H9 (cell line): ENCODE results near the gene PTGR1. TPM values are rescaled to one million over a fixed set of nuclear protein-coding genes. Genes with fewer than 3 reads are reported as not detected.

Source experiments
- DNase-seq: peaks from one replicate; pipeline ENCODE4 v3.0.0-alpha.2; 2017
- H2AFZ ChIP-seq: one replicate; pipeline ENCODE4 v1.6.1; 2013; ENCODE audit warnings: mild to moderate bottlenecking, low read length, control low read depth, moderate library complexity
- H2AK5ac ChIP-seq: 2 replicates; pipeline ENCODE4 v1.6.1; 2013; ENCODE audit warnings: low read length, control low read depth, mixed read lengths; ENCODE audit not compliant: insufficient read length
- H2BK120ac ChIP-seq: one replicate; pipeline ENCODE4 v1.6.1; 2013; ENCODE audit warnings: low read depth, mild to moderate bottlenecking, low read length, control low read depth, inconsistent platforms; ENCODE audit not compliant: poor library complexity, severe bottlenecking
- H2BK12ac ChIP-seq: 2 replicates; pipeline ENCODE4 v1.6.1; 2013; ENCODE audit warnings: low read length, control low read depth, mixed read lengths, low read depth; ENCODE audit not compliant: insufficient read length
- H2BK15ac ChIP-seq: 2 replicates; pipeline ENCODE4 v1.6.1; 2013; ENCODE audit warnings: low read depth, low read length, control low read depth
- H2BK20ac ChIP-seq: one replicate; pipeline ENCODE4 v1.6.1; 2013; ENCODE audit warnings: low read depth, mild to moderate bottlenecking, low read length, control low read depth, inconsistent platforms; ENCODE audit not compliant: poor library complexity, severe bottlenecking
- H2BK5ac ChIP-seq: 2 replicates; pipeline ENCODE4 v1.6.1; 2013; ENCODE audit warnings: low read length, control low read depth, mixed read lengths; ENCODE audit not compliant: insufficient read length
- H3K14ac ChIP-seq: 2 replicates; pipeline ENCODE4 v1.6.1; 2013; ENCODE audit warnings: low read length, control low read depth; ENCODE audit not compliant: insufficient read depth
- H3K18ac ChIP-seq: 2 replicates; pipeline ENCODE4 v1.6.1; 2013; ENCODE audit warnings: low read depth, mild to moderate bottlenecking, mixed read lengths, low read length, control low read depth; ENCODE audit not compliant: insufficient read length
- H3K23ac ChIP-seq: 2 replicates; pipeline ENCODE4 v1.6.1; 2013; ENCODE audit warnings: low read length, control low read depth, mixed read lengths, low read depth; ENCODE audit not compliant: insufficient read length
- H3K23me2 ChIP-seq: 2 replicates; pipeline ENCODE4 v1.6.1; 2013; ENCODE audit warnings: low read depth, mild to moderate bottlenecking, mixed read lengths, low read length, control low read depth; ENCODE audit not compliant: insufficient read length, poor library complexity, severe bottlenecking
- H3K27ac ChIP-seq: 2 replicates; pipeline ENCODE4 v1.5.1; 2013; ENCODE audit warnings: low read length, control low read depth, mixed read lengths, low read depth; ENCODE audit not compliant: insufficient read length
- H3K27me3 ChIP-seq: 2 replicates; pipeline ENCODE4 v1.6.1; 2013; ENCODE audit warnings: low read length, control low read depth, inconsistent platforms; ENCODE audit not compliant: insufficient read depth
- H3K4ac ChIP-seq: 2 replicates; pipeline ENCODE4 v1.6.1; 2013; ENCODE audit warnings: low read depth, mild to moderate bottlenecking, control low read depth, inconsistent platforms, low read length, moderate library complexity
- H3K4me1 ChIP-seq: 2 replicates; pipeline ENCODE4 v1.6.1; 2013; ENCODE audit warnings: low read length, control low read depth, inconsistent platforms; ENCODE audit not compliant: insufficient read depth
- H3K4me2 ChIP-seq: 2 replicates; pipeline ENCODE4 v1.6.1; 2013; ENCODE audit warnings: low read length, control low read depth, mixed read lengths; ENCODE audit not compliant: insufficient read length, insufficient read depth
- H3K56ac ChIP-seq: 2 replicates; pipeline ENCODE4 v1.6.1; 2013; ENCODE audit warnings: low read depth, mild to moderate bottlenecking, mixed read lengths, low read length, control low read depth; ENCODE audit not compliant: insufficient read length
- H3K79me1 ChIP-seq: 2 replicates; pipeline ENCODE4 v1.6.1; 2013; ENCODE audit warnings: low read depth, mild to moderate bottlenecking, moderate library complexity, low read length, control low read depth, inconsistent platforms; ENCODE audit not compliant: insufficient read depth, poor library complexity, severe bottlenecking
- H3K79me2 ChIP-seq: 2 replicates; pipeline ENCODE4 v1.6.1; 2013; ENCODE audit warnings: low read length, control low read depth, inconsistent platforms; ENCODE audit not compliant: insufficient read depth
- H3K9ac ChIP-seq: 2 replicates; pipeline ENCODE4 v1.6.1; 2013; ENCODE audit warnings: low read length, control low read depth, mixed read lengths; ENCODE audit not compliant: insufficient read length; ENCODE audit errors: extremely low read depth
- H3K9me3 ChIP-seq: one replicate; pipeline ENCODE4 v1.6.1; 2013; ENCODE audit warnings: low read depth, low read length, inconsistent platforms; ENCODE audit not compliant: control insufficient read depth
- H3T11ph ChIP-seq: one replicate; pipeline ENCODE4 v1.6.1; 2013; ENCODE audit warnings: mild to moderate bottlenecking, low read length, control low read depth, inconsistent platforms
- H4K20me1 ChIP-seq: one replicate; pipeline ENCODE4 v1.6.1; 2013; ENCODE audit not compliant: control insufficient read depth, insufficient read length, insufficient read depth
- H4K5ac ChIP-seq: 2 replicates; pipeline ENCODE4 v1.6.1; 2013; ENCODE audit warnings: low read depth, mild to moderate bottlenecking, mixed read lengths, low read length, control low read depth; ENCODE audit not compliant: insufficient read length
- H4K8ac ChIP-seq: replicated peaks from 2 replicates; pipeline ENCODE4 v1.6.1; 2013; ENCODE audit warnings: low read length, control low read depth, mixed read lengths, low read depth; ENCODE audit not compliant: insufficient read length
- H4K91ac ChIP-seq: 2 replicates; pipeline ENCODE4 v1.6.1; 2013; ENCODE audit warnings: low read depth, mild to moderate bottlenecking, moderate library complexity, mixed read lengths, low read length, control low read depth; ENCODE audit not compliant: insufficient read length
- H3K27ac Mint-ChIP-seq, 3 experiments: 2 replicates in 2 of 3; 3 replicates in 1 of 3; pipeline ENCODE4 v1.8.0; 2020 to 2021; ENCODE audit warnings: mixed read lengths in 3 of 3, mild to moderate bottlenecking in 1 of 3, moderate library complexity in 1 of 3
- H3K27me3 Mint-ChIP-seq: 2 replicates; pipeline ENCODE4 v1.8.0; 2021; ENCODE audit warnings: low read depth, mild to moderate bottlenecking, moderate library complexity, mixed read lengths
- H3K36me3 Mint-ChIP-seq, 3 experiments: 2 replicates in 2 of 3; 3 replicates in 1 of 3; pipeline ENCODE4 v1.8.0; 2020 to 2021; ENCODE audit warnings: low read depth in 3 of 3, mixed read lengths in 3 of 3; ENCODE audit not compliant: insufficient read depth in 1 of 3
- H3K4me1 Mint-ChIP-seq, 2 experiments: 2 replicates each; pipeline ENCODE4 v1.8.0; 2020; ENCODE audit warnings: mixed read lengths in 2 of 2
- H3K4me3 Mint-ChIP-seq, 2 experiments: 2 replicates in 1 of 2; 3 replicates in 1 of 2; pipeline ENCODE4 v1.8.0; 2020 to 2021; ENCODE audit warnings: mild to moderate bottlenecking in 2 of 2, mixed read lengths in 2 of 2, moderate library complexity in 1 of 2
- H3K9me3 Mint-ChIP-seq, 2 experiments: 2 replicates in 1 of 2; 3 replicates in 1 of 2; pipeline ENCODE4 v1.8.0; 2020; ENCODE audit warnings: mild to moderate bottlenecking in 2 of 2, mixed read lengths in 2 of 2, moderate library complexity in 1 of 2
- WGBS: extraction: QIAGEN DNeasy Blood & Tissue Kit; methylation state at CpG from one replicate; pipeline ENCODE4 v1.1.7; 2013; ENCODE audit warnings: missing lambda C conversion rate, low lambda C conversion rate, mixed read lengths; ENCODE audit not compliant: insufficient read length; ENCODE audit errors: extremely low coverage; 5-methylcytosine and 5-hydroxymethylcytosine counted together
- total RNA-seq: library from RNA; stranded (reverse); gene quantifications from 2 replicates; pipeline ENCODE4 v1.2.1, GENCODE V29; 2021
- TF ChIP-seq, protein P1 (sequence below): fragments of 200-600 bp; sonication (generic); conservative IDR thresholded peaks from 3 replicates; pipeline ENCODE4 v1.8.0; 2021; ENCODE audit warnings: antibody characterized with exemption, mild to moderate bottlenecking

PTGR1 gene
- total RNA-seq, 1 experiment from 2014 or later, result 45.2 TPM

DNA sequence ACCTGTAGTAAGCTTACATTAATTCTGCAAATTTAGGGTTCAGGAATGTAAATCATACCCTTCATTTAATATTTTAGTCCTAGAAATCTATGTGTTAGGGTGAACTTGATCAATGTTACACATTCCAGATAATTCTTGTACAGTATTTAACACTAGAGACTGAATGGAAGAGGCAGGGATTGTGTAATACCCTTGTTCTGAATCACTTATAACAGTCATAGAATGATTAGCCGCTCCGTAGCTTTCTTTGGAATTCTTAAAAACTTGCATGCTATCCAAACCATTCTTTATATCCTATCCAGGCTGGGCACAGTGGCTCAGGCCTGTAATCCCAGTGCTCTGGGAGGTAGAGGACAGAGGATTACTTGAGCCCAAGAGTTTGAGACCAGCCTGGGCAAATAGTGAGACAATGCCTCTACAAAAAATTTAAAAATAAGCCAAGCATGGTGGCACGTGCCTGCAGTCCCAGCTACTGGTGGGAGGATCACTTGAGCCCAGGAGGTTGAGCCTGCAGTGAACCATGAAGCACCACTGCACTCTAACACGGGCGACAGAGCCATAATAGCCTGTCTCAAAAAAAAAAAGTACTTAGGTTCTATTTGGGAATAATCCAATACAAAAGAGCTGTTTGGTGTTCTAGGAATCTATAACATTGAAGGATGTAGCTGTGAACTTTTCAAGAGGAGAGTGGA, 66.2 kb downstream of the PTGR1 start:
- Histone ChIP-seq H3K4ac (no peak overlapping the region), H4K91ac (no peak overlapping the region), H3K27ac (no peak overlapping the region), H2AFZ (no peak overlapping the region), H2BK15ac (no peak overlapping the region), H3K56ac (no peak overlapping the region), H4K5ac (no peak overlapping the region), H2BK20ac (no peak overlapping the region), H3T11ph (no peak overlapping the region), H2BK12ac (no peak overlapping the region), H4K20me1 (no peaks in the 10 kb centered on the region), H3K79me1 (peaks cover 17% of the 10 kb centered on the region), H2BK5ac (no peak overlapping the region), H3K9ac (no peak overlapping the region), H3K23me2 (no peaks in the 10 kb centered on the region), H2AK5ac (no peak overlapping the region), H3K79me2 (peaks cover 5% of the 10 kb centered on the region; the same call in 1 of the 2 replicates), H3K14ac (no peak overlapping the region), H3K23ac (no peak overlapping the region), H3K9me3 (peaks cover 32% of the 10 kb centered on the region), H3K4me1 (peaks cover 4% of the 10 kb centered on the region; the same call in 1 of the 2 replicates), H3K4me2 (no peak overlapping the region), H4K8ac (no peak overlapping the region), H3K27me3 (no peaks in the 10 kb centered on the region), H2BK120ac (no peak overlapping the region), H3K18ac (no peak overlapping the region)
- Mint-ChIP-seq H3K27ac (no peak overlapping the region; a peak in 1 of 7 replicates), H3K4me3 (no peak overlapping the region), H3K4me1 (peaks cover 19 to 25% of the 10 kb centered on the region in 2 experiments), H3K36me3 (peaks cover 61 to 75% (median 73%) of the 10 kb centered on the region in 3 experiments), H3K27me3 (no peaks in the 10 kb centered on the region), H3K9me3 (peaks cover 22 to 53% of the 10 kb centered on the region in 2 experiments)
- WGBS, result no CpG with 5 or more reads among the region's 5 CpGs
- TF ChIP-seq, protein P1, sequence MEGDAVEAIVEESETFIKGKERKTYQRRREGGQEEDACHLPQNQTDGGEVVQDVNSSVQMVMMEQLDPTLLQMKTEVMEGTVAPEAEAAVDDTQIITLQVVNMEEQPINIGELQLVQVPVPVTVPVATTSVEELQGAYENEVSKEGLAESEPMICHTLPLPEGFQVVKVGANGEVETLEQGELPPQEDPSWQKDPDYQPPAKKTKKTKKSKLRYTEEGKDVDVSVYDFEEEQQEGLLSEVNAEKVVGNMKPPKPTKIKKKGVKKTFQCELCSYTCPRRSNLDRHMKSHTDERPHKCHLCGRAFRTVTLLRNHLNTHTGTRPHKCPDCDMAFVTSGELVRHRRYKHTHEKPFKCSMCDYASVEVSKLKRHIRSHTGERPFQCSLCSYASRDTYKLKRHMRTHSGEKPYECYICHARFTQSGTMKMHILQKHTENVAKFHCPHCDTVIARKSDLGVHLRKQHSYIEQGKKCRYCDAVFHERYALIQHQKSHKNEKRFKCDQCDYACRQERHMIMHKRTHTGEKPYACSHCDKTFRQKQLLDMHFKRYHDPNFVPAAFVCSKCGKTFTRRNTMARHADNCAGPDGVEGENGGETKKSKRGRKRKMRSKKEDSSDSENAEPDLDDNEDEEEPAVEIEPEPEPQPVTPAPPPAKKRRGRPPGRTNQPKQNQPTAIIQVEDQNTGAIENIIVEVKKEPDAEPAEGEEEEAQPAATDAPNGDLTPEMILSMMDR, result no peak
- no peak for DNase-seq
